Hepatic stellate cell (primary cell): ENCODE measurements around the gene KLK7.
A peak's percentile ranks its signal among the peaks of the same experiment; 100 is the strongest.

Experiments used
- DNase-seq: peaks from one replicate; pipeline ENCODE4 v3.0.0; 2011; ENCODE audit warnings: low spot score

KLK7 gene

GRCh38 chr19:50983625-50984292, at the start of gene KLK7:
TSS of gene KLK7 (minus strand) at chr19:50983917. CDS start at chr19:50982399, 1,518 bp downstream.
- no peak for DNase-seq

DNA sequence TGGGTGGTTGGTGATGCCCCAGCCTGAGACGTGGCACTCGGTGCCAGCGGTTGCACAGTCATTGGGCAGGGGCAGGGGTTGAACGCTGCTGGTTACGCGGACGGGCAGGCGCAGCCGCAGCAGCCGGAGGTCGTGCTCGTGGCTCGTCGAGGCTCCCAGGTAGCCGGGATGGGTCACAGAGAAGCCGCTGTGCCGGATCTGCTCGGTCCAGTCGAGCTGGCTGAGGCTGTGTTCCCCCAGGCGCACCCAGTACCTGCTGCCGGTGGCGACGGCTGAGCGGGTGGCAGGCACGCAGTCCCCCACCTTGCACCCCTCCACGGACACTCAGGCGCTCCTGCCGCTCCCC, 48.1 kb upstream of the KLK7 start:
- DNase-seq: no peak

DNA sequence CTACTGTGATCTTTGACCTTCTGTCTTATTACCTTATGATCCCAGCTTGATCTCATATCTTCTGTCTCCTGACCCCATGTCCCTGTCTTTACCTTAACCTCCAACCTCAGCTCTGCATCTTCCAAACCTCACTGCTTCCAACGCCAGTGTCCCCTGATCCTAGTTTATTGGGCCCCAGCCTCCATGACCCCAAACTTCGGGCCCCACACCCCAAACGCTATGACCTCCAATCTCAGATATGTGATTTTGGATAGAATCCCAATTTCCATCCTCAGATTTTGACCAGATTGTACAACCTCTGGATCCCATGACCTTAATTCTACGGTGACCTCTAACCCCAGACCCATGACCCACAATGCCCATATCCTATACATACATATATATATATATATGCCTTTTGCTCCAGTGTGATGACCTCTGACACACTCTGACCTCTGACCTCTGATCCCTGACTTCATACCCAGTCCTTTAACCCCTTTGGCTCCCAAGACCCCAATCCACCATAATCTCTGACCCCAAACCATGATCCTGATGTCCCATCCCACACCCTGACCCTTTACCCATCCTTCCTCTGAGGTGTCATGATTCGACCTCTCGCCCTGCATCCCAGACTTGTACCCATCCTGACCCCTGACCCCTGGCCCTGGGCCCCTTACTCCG, 47.6 kb upstream of the KLK7 start:
- DNase-seq: no peak

GRCh38 chr19:51030631-51031030, 46.9 kb upstream of the KLK7 start:
- no peak for DNase-seq

GRCh38 chr19:51029718-51030117, 46.0 kb upstream of the KLK7 start:
- no peak for DNase-seq

GRCh38 chr19:51027873-51028272, 44.2 kb upstream of the KLK7 start:
- DNase-seq: no peak

- DNase-seq: no peak
Measured at GRCh38 chr19:51027126-51027806, 43.5 kb upstream of the KLK7 start.

GRCh38 chr19:51026554-51026831, 42.8 kb upstream of the KLK7 start, which contains the start of gene KLK11:
TSS of gene KLK11 (minus strand) at chr19:51026616. CDS start at chr19:51025631, 985 bp downstream.
- DNase-seq: no peak

DNA sequence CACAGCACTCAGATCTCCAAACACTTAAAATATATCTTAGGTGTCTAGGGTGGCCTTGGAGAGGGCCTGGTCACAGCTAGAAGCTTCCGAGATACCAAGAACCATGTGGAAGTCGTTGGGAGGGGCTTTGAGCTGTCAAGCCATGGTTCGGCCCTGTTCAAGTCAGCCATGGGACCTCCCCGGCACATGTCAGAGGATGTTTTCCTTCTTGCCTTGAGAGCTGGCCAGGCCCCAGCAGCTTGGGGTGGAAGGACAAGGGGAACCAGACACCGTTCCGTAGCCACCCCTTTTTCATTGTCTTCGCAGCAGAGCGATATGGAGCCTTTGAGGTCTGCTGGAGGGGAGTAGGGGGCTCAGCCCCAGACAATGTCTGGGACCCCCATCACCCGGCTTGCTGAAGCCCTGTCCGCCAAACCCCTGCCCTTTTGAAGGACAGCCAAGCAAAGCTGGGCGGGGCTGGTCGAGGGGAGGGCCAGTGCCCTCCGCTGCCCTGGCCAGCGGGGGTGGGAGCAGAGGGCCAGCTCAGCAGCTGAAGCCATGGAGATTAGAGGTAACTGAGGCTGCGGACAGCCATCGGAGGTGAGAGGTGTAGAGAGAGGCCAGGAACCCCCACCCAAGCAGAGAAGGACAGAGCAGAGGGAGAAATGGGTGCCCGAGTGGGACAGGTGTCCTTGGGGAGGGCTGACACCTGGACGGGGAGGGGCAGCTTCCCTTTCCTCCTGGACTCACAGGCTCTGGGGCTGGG, 42.3 kb upstream of the KLK7 start:
- no peak for DNase-seq

GRCh38 chr19:51025401-51025800, 41.7 kb upstream of the KLK7 start:
- no peak for DNase-seq

GRCh38 chr19:51024924-51025323, 41.2 kb upstream of the KLK7 start:
- no peak for DNase-seq

DNA sequence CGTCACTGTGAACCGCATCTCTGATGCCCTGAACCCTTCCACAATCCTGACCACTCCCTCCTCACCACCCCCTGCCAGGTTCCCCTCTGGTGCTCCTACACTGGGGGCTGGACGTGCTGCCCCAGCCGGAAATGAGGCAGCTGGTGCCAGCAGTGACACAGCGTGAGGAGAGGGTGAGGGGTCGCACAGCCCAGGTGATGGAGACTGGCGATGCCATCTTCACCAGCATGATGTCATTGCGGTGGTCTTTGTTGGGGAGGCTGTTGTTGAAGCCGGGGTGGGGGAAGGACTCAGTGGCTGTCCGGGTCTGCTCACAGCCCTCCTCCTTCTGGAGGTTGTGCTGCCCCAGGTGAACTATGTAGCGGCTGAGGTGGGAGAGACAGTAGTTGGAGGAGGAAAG, 40.2 kb upstream of the KLK7 start:
- DNase-seq: no peak

DNA sequence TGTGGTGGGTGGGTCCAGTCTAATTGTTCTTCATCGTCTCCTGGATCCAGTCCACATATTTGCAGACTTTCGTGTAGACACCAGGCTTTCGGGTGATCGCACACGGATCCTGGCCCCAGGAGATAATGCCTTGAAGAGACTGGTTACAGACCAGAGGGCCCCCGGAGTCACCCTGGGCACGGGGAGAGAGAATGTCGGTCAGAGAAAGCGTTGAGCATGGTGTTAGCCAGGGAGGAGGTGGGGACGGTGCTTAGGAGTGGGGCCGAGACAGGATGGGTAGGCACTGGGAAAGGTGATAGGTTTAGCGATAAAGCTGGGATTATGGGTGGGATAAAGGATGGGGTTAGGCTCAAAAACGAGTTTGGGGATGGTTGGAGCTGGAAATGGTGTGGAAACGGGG, 38.8 kb upstream of the KLK7 start:
- no peak for DNase-seq

DNA sequence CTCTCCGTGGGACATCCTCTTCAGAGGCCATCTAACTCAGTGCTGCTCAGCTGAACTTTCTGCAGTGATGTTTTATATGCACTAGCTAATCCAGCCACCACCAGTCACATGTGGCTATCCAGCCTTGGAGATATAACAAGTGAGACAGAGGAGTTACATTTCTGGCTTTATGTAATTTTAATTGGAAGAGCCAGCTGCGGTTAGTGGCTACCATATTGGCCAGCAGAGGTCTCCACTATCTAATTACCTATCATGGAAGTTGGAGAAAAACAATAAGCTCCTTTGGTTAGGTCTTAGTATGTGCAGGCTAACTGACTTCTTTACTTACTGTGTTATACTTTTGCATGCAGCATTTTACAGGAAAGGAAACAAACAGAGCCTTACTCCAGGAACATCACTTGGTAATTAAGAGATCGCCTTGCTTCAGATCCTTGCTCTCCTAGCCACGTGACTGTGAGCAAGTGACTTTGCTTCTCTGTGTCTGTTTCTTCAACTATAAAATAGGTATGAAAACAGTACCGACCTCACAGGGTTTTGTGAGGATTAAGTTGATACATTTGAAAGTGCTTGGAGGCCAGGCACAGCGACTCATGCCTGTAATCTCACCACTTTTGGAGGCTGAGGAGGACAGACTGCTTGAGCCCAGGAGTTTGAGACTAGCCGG, 37.4 kb upstream of the KLK7 start:
- peak; percentile 51 for DNase-seq

DNA sequence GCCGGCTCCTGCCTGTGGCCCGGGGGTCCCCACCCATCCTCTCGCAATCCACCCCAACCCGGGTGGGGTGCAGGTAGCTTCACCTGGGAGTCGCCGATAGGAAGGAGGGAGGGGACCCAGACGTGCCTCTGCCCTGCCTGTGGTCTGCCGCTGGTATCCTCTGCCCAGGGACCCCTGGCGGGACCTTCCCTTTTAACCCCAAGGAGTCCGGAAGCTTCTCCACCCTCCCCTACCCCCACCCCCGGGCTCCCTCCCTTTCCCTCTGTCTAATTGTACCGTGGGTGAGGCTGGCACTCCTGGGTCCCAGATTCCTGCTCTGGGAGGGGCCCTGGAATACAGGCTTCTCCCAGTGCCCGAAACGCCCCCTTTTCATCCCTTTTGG, 35.8 kb upstream of the KLK7 start, which contains the start of gene KLK10:
TSS of gene KLK10 (minus strand) at position 166 of the 382 bp plus-strand sequence. CDS start 579 bp downstream, outside the sequence.
- no peak for DNase-seq

GRCh38 chr19:51018745-51019543, 35.2 kb upstream of the KLK7 start:
- no peak for DNase-seq

- peak; percentile 36 for DNase-seq
Measured at GRCh38 chr19:51016798-51017683, 33.3 kb upstream of the KLK7 start.

DNA sequence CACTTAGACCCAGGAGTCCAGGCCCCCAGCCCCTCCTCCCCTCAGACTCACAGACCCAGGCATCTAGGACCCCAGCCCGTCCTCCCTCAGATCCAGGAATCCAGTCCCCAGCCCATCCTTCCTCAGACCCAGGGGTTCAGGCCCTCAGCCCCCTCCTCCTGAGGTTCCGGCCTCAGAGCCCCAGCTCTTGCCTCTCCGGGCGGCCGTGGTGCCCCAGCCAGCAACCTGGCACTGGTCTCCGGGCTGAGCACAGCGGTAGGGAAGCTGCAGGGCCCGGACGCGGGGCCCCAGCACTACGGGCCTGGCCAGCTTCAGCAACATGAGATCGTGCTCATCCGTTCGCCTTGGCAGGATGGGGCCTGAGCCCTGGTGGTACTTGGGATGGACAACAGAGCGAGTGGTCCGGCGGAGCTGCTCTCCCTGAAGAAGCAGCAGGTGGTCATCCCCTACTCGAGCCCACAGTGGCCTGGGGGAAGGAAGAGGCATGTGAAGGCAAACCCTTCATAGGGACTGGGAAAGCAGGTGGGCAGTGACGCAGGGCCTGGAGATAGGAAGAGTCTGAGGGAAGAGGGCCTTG, 32.1 kb upstream of the KLK7 start:
- DNase-seq: no peak

DNA sequence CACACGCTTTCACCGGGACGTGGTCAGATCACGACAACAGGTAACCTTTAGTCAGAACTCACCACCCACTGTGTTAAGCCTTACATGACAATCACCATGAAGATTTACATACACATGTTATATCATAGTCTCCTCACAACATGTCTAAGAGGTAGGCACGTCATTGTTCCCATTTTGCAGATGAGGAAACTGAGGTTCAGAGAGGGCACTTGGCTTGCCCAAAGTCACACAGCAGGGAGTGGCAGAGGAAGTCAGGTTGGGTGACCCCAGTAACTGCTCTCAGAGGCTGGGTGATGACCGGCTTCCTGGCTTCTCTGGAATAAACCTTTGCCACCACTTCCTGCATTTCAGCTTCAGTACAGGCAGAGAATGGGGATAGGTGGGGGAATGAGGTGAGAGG, 30.5 kb upstream of the KLK7 start:
- no peak for DNase-seq

- no peak for DNase-seq
Measured at GRCh38 chr19:51012661-51013190, 29.0 kb upstream of the KLK7 start.
